Gastrocnemius medialis (tissue), 4 donors: Measurements from ENCODE around the gene SELENOS. TPM values are rescaled to one million over a fixed set of nuclear protein-coding genes. Genes with fewer than 3 reads are reported as not detected.
A peak's percentile ranks its signal among the peaks of the same experiment; 100 is the strongest.

Experiments
- ATAC-seq, 2 donors: fragments of 150-250 bp; one replicate each; pipeline ENCODE4 v1.9.1; 2016
- DNase-seq, 2 donors: peaks; one replicate each; pipeline ENCODE4 v3.0.0-alpha.2; 2019
- H3K27ac ChIP-seq, 4 donors: fragments of 200-600 bp; sonication (generic); 1 replicate in 1 of 4; 2 replicates in 3 of 4; pipeline ENCODE4 v1.5.1; 2016 to 2018; ENCODE audit warnings: mild to moderate bottlenecking in 2 of 4, moderate library complexity in 1 of 4
- H3K27me3 ChIP-seq, 3 donors: fragments of 200-600 bp; sonication (generic) in 2 of 3; 1 replicate in 1 of 3; 2 replicates in 2 of 3; pipeline versions ENCODE4 v1.5.1 to v1.6.0; 2016 to 2019; ENCODE audit warnings: mild to moderate bottlenecking in 1 of 3, moderate library complexity in 1 of 3
- H3K36me3 ChIP-seq, 2 donors: fragments of 200-600 bp; sonication (generic) in 1 of 2; one replicate each; pipeline ENCODE4 v1.5.1; 2017 to 2018
- H3K4me1 ChIP-seq, 2 donors: fragments of 200-600 bp; sonication (generic) in 1 of 2; one replicate each; pipeline ENCODE4 v1.5.1; 2016 to 2017; ENCODE audit warnings: mild to moderate bottlenecking in 2 of 2
- H3K4me3 ChIP-seq, 4 donors: fragments of 200-600 bp; sonication (generic) in 3 of 4; 1 replicate in 1 of 4; 2 replicates in 3 of 4; pipeline ENCODE4 v1.5.1; 2016 to 2019; ENCODE audit warnings: mild to moderate bottlenecking in 2 of 4
- H3K9me3 ChIP-seq, 3 donors: fragments of 200-600 bp; sonication (generic) in 2 of 3; 1 replicate in 1 of 3; 2 replicates in 2 of 3; pipeline ENCODE4 v1.5.1; 2016 to 2019
- CTCF ChIP-seq, 5 experiments: fragments of 450-650 bp in 3 of 5; fragments of 200-600 bp in 2 of 5; sonication (generic) in 2 of 5; IDR thresholded peaks in 4 of 5; conservative IDR thresholded peaks in 1 of 5; 1 replicate in 4 of 5; 2 replicates in 1 of 5; pipeline ENCODE4 v1.5.1; 2016 to 2019; ENCODE audit warnings: antibody characterized with exemption in 5 of 5, mild to moderate bottlenecking in 3 of 5, moderate library complexity in 3 of 5
- POLR2A ChIP-seq, 2 donors: fragments of 450-650 bp; IDR thresholded peaks; one replicate each; pipeline ENCODE4 v1.6.1; 2017; ENCODE audit warnings: antibody characterized with exemption in 2 of 2, mild to moderate bottlenecking in 2 of 2, moderate library complexity in 2 of 2
- in situ Hi-C, 4 donors: fragments of 200-750 bp; cut with MboI; loops; one replicate each; pipeline versions ENCODE4 v1.15.0 to v1.8.0; 2017; ENCODE audit warnings: low sequenced_read_pairs in 4 of 4
- intact Hi-C: fragments of 100-400 bp; cut with DNase I; formaldehyde crosslinking; loops from one replicate; pipeline ENCODE4 v1.15.1; 2023; ENCODE audit warnings: low total_unique reads
- total RNA-seq, 4 donors: library from RNA; depleted of rRNA; stranded (reverse); fragments of >200 nt; gene quantifications; one replicate each; pipeline versions ENCODE4 v1.1.0 to v1.2.3, GENCODE V29; 2016

Gene SELENOS
- total RNA-seq, 4 donors from 2014 or later, result 74.9 to 106 (median 89.1) TPM

- no peaks in the 10 kb centered on the region for H3K27me3 ChIP-seq
- ATAC-seq (no peak), DNase-seq (no peak)
- H3K9me3 ChIP-seq, result no peaks in the 10 kb centered on the region
- TF ChIP-seq CTCF (IDR thresholded peaks at IDR 0.05 in 4 of 5, conservative IDR thresholded peaks at IDR 0.05 in 1 of 5), result no peak
- TF ChIP-seq POLR2A (IDR thresholded peaks at IDR 0.05), result no peak
- H3K4me3 ChIP-seq, result no peak overlapping the region
- H3K27ac ChIP-seq, result no peak overlapping the region
- in situ Hi-C loops (no loop called here), intact Hi-C loops (no loop called here)
- peaks cover 0 to 15% of the 10 kb centered on the region in 2 donors for H3K36me3 ChIP-seq
- peaks cover 31 to 44% of the 10 kb centered on the region in 2 donors for H3K4me1 ChIP-seq
These were observed 40.0 kb downstream of the SELENOS start for GRCh38 chr15:101237251-101237650.

- Histone ChIP-seq H3K27ac (no peak overlapping the region), H3K27me3 (no peaks in the 10 kb centered on the region), H3K4me3 (no peak overlapping the region), H3K9me3 (no peaks in the 10 kb centered on the region), H3K36me3 (peaks cover 0 to 15% of the 10 kb centered on the region in 2 donors), H3K4me1 (peaks cover 14 to 18% of the 10 kb centered on the region in 2 donors)
- in situ Hi-C loops, result no loop called here
- intact Hi-C loops, result no loop called here
- ATAC-seq, result no peak
- TF ChIP-seq CTCF (IDR thresholded peaks at IDR 0.05 in 4 of 5, conservative IDR thresholded peaks at IDR 0.05 in 1 of 5), result no peak
- no peak for TF ChIP-seq POLR2A (IDR thresholded peaks at IDR 0.05)
- DNase-seq, result no peak
These were observed 43.5 kb downstream of the SELENOS start for GRCh38 chr15:101233651-101234280.

GRCh38 chr15:101232677-101233076 is 44.6 kb downstream of the SELENOS start:
- DNase-seq, result peak in 1 of 2 donors; percentile 25
- H3K27me3 ChIP-seq, result no peaks in the 10 kb centered on the region
- H3K4me3 ChIP-seq, result no peak overlapping the region
- no peaks in the 10 kb centered on the region for H3K9me3 ChIP-seq
- peaks cover 14 to 18% of the 10 kb centered on the region in 2 donors for H3K4me1 ChIP-seq
- H3K36me3 ChIP-seq, result peaks cover 3 to 15% of the 10 kb centered on the region in 2 donors
- ATAC-seq, result no peak
- intact Hi-C loops (no loop called here), in situ Hi-C loops (no loop called here)
- no peak for TF ChIP-seq CTCF (IDR thresholded peaks at IDR 0.05 in 4 of 5, conservative IDR thresholded peaks at IDR 0.05 in 1 of 5)
- no peak for TF ChIP-seq POLR2A (IDR thresholded peaks at IDR 0.05)
- H3K27ac ChIP-seq, result no peak overlapping the region

- ATAC-seq, result no peak
- Histone ChIP-seq H3K27ac (no peak overlapping the region), H3K36me3 (peaks cover 0 to 3% of the 10 kb centered on the region in 2 donors), H3K4me1 (peaks cover 14 to 25% of the 10 kb centered on the region in 2 donors), H3K27me3 (no peaks in the 10 kb centered on the region), H3K4me3 (no peak overlapping the region), H3K9me3 (no peaks in the 10 kb centered on the region)
- in situ Hi-C loops (no loop called here), intact Hi-C loops (no loop called here)
- TF ChIP-seq CTCF (IDR thresholded peaks at IDR 0.05 in 4 of 5, conservative IDR thresholded peaks at IDR 0.05 in 1 of 5) (no peak), POLR2A (IDR thresholded peaks at IDR 0.05) (no peak)
- DNase-seq, result no peak
These were observed 49.0 kb downstream of the SELENOS start for GRCh38 chr15:101228313-101228712.

GRCh38 chr15:101225658-101226057 is 51.6 kb downstream of the SELENOS start:
- Histone ChIP-seq H3K4me3 (no peak overlapping the region), H3K9me3 (no peaks in the 10 kb centered on the region), H3K27ac (no peak overlapping the region), H3K4me1 (peaks cover 5 to 14% of the 10 kb centered on the region in 2 donors), H3K36me3 (peaks cover 0 to 3% of the 10 kb centered on the region in 2 donors), H3K27me3 (no peaks in the 10 kb centered on the region)
- no peak for ATAC-seq
- in situ Hi-C loops, result no loop called here
- intact Hi-C loops, result no loop called here
- TF ChIP-seq CTCF (IDR thresholded peaks at IDR 0.05 in 4 of 5, conservative IDR thresholded peaks at IDR 0.05 in 1 of 5), result no peak
- TF ChIP-seq POLR2A (IDR thresholded peaks at IDR 0.05), result no peak
- no peak for DNase-seq
